Lower leg skin (tissue), 3 donors: ENCODE measurements around the gene JPH3.

Experiments used
- CTCF ChIP-seq, 3 donors: fragments of 450-650 bp; IDR thresholded peaks; one replicate each; pipeline ENCODE4 v1.5.1; 2016; ENCODE audit warnings: antibody characterized with exemption in 3 of 3, mild to moderate bottlenecking in 3 of 3, moderate library complexity in 2 of 3
- POLR2A ChIP-seq, 2 donors: fragments of 450-650 bp; IDR thresholded peaks; one replicate each; pipeline ENCODE4 v1.6.1; 2016 to 2017; ENCODE audit warnings: antibody characterized with exemption in 2 of 2, mild to moderate bottlenecking in 1 of 2, moderate library complexity in 1 of 2

- TF ChIP-seq POLR2A (IDR thresholded peaks at IDR 0.05) = no peak
- TF ChIP-seq CTCF (IDR thresholded peaks at IDR 0.05) = no peak
Observed at GRCh38 chr16:87621550-87621829, 19.2 kb downstream of the JPH3 start.
